Measurements from ENCODE around the gene CUX1.
"Not testable (repeated sequence)": the region's sequence is repeated elsewhere in the genome, so short reads cannot be mapped to it uniquely, and the experiment has no call there.

CUX1 gene

GRCh38 chr7:101854084-101854865 lies 36.8 kb downstream of the CUX1 start:
- no peak for DNase-seq (ENCODE audit: low read depth)

- peak; percentile 94 for DNase-seq (ENCODE audit: low read depth)
Measured at GRCh38 chr7:101856473-101857357, 39.3 kb downstream of the CUX1 start.

DNA sequence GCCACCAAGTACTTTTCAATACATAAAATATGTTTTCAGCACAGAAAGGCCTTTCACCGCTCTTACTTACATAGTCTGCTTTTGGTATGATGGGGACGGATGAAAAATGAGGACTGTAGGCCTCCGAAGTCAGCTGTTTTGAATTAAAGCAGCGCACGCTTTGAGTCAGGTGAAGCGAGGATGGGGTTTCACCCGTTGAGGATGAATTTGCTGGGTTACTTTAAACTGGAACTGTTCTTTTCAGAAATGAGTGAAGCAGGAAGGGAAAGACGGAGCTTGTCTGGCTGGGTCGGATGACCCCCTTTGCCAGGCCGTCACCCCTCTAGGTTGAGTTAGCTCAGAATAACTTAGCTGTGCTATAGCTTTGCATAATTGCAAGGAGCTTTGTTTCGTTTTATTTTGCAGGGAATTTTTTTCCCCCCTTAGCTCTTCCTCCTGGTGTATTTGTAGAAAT lies 40.0 kb downstream of the CUX1 start:
- peak; percentile 4 for DNase-seq (ENCODE audit: low read depth)

- no peak for DNase-seq (ENCODE audit: low read depth)
Measured at GRCh38 chr7:101858437-101859385, 41.3 kb downstream of the CUX1 start.

DNA sequence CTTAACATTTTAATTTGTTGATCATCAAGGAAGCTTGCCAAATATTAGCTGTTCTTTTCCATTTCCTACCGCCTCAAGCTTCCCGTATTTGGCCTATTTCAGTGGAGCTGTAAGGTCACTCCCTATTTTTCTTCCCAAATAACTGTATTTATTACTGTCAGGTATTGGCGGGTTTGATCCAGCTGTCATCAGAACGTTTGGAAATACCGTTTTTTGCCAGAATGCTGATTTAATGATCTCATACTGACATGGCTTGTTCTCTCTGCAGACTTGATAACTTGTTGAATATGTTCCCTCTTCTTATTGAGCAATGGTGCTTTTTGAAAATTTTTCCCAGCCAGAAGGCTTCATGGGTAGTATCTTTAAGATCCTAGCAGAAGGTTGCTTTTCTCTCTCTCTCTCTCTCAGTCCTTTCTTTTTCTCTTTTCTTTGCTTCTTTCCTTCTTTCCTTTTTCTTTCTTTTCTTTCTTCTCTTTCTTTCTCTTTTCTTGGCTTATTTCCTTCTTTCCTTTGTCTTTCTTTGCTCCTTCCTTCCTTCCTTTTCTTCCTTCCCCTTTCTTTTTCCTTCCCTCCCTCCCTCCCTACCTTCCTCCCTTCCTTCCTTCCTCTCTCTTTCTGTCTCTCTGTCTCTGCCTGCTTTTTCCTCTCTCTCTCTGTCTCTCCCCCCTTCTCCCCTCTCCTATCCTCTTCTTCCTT lies 42.1 kb downstream of the CUX1 start:
- peak; percentile 9 for DNase-seq (ENCODE audit: low read depth)

GRCh38 chr7:101860316-101861217 lies 43.1 kb downstream of the CUX1 start:
- no peak for DNase-seq (ENCODE audit: low read depth)

GRCh38 chr7:101861218-101861775 lies 43.9 kb downstream of the CUX1 start:
- no peak for DNase-seq (ENCODE audit: low read depth)

GRCh38 chr7:101862280-101863220 lies 45.1 kb downstream of the CUX1 start:
- DNase-seq (ENCODE audit: low read depth): peak; percentile 13

DNA sequence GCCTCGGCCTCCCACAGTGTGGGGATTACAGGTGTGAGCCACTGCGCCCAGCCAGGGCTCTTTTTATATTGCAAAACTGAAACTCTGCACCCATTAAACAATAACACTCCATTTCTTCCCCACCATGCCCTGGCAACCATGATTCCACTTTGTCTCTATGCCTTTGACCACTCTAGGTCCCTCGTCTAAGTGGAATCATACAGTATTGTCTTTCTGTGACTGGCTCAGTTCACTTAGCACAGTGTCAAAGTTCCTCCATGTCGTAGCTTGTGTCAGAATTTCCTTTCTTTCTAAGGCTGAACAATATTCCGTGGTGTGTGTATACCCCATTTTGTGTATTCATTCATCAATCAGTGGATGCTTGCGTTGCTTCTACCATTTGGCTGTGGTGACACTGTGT lies 46.2 kb downstream of the CUX1 start:
- DNase-seq (ENCODE audit: low read depth): no peak

DNA sequence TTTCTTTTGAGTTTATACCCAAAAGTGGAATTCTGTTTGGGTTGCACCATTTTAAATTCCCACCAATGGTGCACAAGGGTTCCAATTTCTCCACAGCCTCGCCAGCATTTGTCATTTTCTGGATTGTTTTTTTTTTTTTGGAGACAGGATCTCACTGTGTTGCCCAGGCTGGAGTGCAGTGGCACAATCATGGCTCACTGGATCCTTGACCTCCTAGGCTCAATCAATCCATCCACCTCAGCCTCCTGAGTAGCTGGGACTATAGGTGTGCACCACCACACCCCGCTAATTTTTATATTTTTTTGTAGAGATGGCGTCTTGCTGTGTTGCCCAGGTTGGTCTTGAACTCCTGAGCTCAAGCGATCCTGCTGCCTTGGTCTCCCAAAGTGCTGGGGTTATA lies 46.6 kb downstream of the CUX1 start:
- no peak for DNase-seq (ENCODE audit: low read depth)

GRCh38 chr7:101865031-101865430 lies 47.6 kb downstream of the CUX1 start:
- DNase-seq (ENCODE audit: low read depth): no peak

- DNase-seq (ENCODE audit: low read depth): no peak
Measured at GRCh38 chr7:101865455-101865854, 48.0 kb downstream of the CUX1 start.

- no peak for DNase-seq (ENCODE audit: low read depth)
Measured at GRCh38 chr7:101866328-101866727, 48.9 kb downstream of the CUX1 start.

DNA sequence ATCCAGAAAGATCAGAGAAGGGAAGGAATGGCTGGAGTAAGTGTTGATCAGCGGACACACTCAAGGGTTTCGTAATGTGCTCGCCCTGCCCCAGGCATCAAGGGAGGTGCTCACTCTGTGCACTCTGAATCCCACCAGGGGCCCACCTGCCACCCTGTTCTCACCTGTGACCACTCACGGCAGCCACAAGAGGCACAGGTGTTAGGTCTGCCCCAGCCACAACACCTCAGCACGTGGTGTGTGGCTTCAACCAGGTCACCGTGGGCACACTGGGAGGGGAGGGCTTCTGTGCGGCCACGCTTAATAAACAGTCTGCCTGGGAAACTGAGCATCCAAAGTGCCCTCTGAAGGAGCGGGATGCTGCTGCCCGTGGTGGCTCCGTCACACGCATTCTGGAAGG lies 49.8 kb downstream of the CUX1 start:
- no peak for DNase-seq (ENCODE audit: low read depth)

GRCh38 chr7:101867681-101868080 lies 50.3 kb downstream of the CUX1 start:
- DNase-seq (ENCODE audit: low read depth): not testable (repeated sequence)

- DNase-seq (ENCODE audit: low read depth): no peak
Measured at GRCh38 chr7:101868191-101868950, 50.9 kb downstream of the CUX1 start.

- DNase-seq (ENCODE audit: low read depth): no peak
Measured at GRCh38 chr7:101869026-101869900, 51.8 kb downstream of the CUX1 start.
